Measurements from ENCODE around the gene ARMS2. TPM values are rescaled to one million over a fixed set of nuclear protein-coding genes. Genes with fewer than 3 reads are reported as not detected.

ARMS2 gene
- total RNA-seq, 4 donors from 2014 or later, result not detected

- DNase-seq (ENCODE audit: low spot score) (no peak), ATAC-seq (ENCODE audit: low FRiP score) (no peak)
- TF ChIP-seq CTCF (IDR thresholded peaks at IDR 0.05), result no peak
These were observed 21.9 kb downstream of the ARMS2 start for GRCh38 chr10:122476333-122476695.

DNA sequence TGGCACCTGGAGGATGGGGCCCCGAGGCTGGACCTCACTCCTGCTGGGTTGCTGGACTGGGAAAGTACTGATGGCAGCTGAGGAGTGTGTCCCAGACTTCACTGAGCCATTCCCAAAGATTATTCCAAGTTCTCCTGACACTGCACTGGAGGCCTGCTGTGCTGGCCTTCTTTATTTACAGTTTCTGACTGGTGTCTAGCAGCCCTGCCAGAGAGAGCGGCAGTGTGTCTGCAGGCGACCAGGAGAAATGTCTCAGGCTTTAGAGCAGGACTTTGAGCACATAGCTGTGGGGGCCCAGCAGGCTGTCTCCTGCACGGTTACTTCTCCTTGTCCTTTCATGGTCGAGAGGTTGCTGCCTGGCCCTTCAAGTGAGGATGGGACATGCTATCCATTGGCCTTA lies 23.0 kb downstream of the ARMS2 start:
- DNase-seq (ENCODE audit: low spot score) (no peak), ATAC-seq (ENCODE audit: low FRiP score) (no peak)
- TF ChIP-seq CTCF (IDR thresholded peaks at IDR 0.05), result no peak

DNA sequence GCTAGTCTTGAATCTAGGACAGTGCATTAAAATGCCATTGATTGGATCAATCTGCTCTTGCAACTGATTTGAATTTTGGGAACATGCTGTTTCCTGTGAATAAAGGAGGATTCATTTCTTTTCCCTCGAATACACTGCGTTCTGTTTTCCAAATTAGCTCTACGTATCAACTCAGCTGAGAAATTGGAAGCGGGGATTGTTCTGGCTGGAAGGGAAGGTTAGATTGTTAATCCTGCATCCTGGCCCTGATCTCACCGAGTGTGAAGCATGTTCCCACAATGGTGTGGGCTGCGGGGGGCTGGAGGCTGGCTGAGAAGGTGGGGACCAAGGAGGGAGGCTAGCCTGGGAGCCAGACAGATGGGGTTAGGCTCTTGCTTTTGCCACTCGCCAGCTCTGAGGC lies 24.5 kb downstream of the ARMS2 start:
- DNase-seq (ENCODE audit: low spot score) (no peak), ATAC-seq (ENCODE audit: low FRiP score) (no peak)
- no peak for TF ChIP-seq CTCF (IDR thresholded peaks at IDR 0.05)

DNA sequence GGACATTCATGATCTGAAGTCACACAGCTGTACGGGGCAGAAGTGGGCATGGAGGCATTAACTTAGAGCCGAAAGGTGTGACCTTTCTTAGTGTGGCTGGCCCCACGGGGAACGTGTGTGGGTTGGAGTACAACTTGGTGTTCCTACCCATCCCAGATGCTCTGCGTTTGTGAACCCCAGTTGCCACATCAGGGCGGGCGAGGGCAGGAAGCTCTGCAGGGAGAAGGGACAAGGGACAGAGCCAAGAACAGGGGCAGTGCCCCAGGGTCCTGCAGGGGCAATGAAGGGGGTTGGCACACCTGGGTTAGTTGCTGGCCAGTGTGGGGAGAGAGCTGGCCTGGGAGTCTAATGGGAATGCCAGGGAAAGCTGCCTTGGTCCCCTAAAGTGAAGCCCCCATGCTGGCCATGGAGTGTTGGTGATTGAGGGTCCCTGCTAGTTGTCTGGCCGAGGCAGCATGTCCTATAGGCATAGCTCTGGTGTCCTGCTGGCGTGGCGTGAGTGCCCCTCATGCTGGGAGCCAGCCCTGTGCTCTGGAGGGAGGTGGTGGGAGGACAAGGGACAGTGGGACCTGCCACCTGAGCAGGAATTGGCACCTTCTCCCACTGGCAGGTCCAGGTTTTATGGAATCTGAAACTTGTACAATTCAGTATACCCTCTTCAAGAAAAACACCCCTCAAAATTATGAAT lies 25.8 kb downstream of the ARMS2 start:
- no peak for TF ChIP-seq CTCF (IDR thresholded peaks at IDR 0.05)
- ATAC-seq (ENCODE audit: low FRiP score), result no peak
- no peak for DNase-seq (ENCODE audit: low spot score)

GRCh38 chr10:122481296-122482056 lies 27.0 kb downstream of the ARMS2 start:
- no peak for TF ChIP-seq CTCF (IDR thresholded peaks at IDR 0.05)
- DNase-seq (ENCODE audit: low spot score) (no peak), ATAC-seq (ENCODE audit: low FRiP score) (no peak)

DNA sequence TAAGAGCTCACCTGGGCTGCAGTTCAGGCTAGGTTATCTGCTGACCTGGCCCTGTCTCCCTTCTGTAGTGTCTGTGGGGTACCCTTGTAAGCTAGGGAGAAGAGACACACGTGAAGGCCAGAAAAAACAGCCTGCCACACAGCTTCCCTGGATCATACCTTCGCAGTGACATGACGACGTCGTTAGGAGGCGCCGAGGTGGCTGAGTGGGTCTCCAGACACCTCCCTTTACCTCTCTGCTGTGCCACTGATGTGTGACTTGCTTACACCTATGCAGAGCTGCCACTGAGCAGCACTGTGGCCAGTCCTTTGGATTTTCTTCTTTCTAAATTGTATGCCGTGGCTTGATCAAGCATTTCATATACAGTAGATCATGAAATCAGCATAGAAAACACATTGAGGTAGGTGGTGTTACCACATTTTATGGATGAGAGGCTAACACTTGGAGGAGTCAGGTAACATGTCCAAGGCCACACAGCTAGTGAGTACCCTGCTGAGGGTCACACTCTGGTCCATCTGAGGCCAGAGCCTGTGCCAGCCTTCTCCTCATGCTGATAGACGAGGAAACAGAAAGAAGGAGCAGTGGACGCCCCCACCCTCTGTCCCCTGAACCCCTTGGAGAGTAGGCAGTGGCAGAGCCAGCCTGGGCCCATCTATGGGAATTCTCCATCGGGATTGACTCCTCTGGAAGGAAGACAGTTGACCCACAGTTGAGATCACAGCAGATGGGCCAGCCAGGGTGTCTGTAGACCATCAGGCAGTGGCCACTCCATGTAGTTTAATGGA lies 30.0 kb downstream of the ARMS2 start:
- no peak for ATAC-seq (ENCODE audit: low FRiP score)
- DNase-seq (ENCODE audit: low spot score), result no peak
- TF ChIP-seq CTCF (IDR thresholded peaks at IDR 0.05), result no peak

All from omental fat pad (tissue), 4 donors.